OCI-LY7 (cell line): ENCODE results near the gene LRRC23.
"Not testable (repeated sequence)": the region's sequence is repeated elsewhere in the genome, so short reads cannot be mapped to it uniquely, and the experiment has no call there.

Experiments used
- CTCF ChIP-seq: fragments of 200-600 bp; sonication (generic); conservative IDR thresholded peaks from 2 replicates; pipeline ENCODE4 v1.5.1; 2014; ENCODE audit warnings: mild to moderate bottlenecking, antibody characterized with exemption, low read length, moderate library complexity, mixed read lengths
- EZH2phosphoT487 ChIP-seq: fragments of 200-600 bp; sonication (generic); IDR thresholded peaks from 2 replicates; pipeline ENCODE4 v1.6.1; 2018; ENCODE audit warnings: low read depth, borderline replicate concordance, mild to moderate bottlenecking, mixed run types, antibody characterized with exemption, low read length, moderate library complexity, mixed read lengths

GRCh38 chr12:6888794-6889193, 15.8 kb upstream of the LRRC23 start:
- TF ChIP-seq CTCF, EZH2phosphoT487: not testable (repeated sequence)
